GM18502 (cell line): ENCODE results near the gene RHOJ.
A peak's percentile ranks its signal among the peaks of the same experiment; 100 is the strongest.
"Not testable (repeated sequence)": the region's sequence is repeated elsewhere in the genome, so short reads cannot be mapped to it uniquely, and the experiment has no call there.

Experiments
- ATAC-seq: cut with Tn5 transposase; IDR thresholded peaks from one replicate; pipeline ENCODE4 v1.9.1; 2021; ENCODE audit warnings: mild to moderate bottlenecking; ENCODE audit not compliant: unreplicated experiment, poor library complexity

The RHOJ gene

DNA sequence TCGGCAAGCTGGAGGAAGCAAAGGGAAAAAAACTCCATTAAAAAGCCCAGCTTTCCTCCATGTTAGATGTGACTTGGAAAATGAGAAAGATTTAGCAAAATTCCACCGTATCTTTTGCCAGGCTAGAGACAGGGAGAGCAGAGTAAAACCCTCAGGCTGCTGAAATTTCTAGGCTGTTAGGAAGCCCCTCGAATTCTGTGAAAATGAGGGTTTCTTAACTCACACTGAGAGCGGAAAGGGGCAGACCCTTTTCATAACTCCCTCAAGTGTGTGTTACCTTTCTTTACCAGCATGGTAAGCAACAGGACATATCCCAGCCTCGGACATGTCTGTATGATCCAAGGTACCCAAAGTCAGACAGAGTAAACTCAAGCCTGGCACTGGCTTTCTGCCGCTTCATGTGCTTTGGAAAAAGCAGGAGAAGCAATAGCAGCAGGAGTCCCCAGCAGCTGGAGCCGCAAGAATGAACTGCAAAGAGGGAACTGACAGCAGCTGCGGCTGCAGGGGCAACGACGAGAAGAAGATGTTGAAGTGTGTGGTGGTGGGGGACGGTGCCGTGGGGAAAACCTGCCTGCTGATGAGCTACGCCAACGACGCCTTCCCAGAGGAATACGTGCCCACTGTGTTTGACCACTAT is at the start of gene RHOJ:
Gene RHOJ (plus strand): TSS at position 37 of the 637 bp plus-strand sequence. CDS start 427 bp downstream, at position 464.
- no peak for ATAC-seq

DNA sequence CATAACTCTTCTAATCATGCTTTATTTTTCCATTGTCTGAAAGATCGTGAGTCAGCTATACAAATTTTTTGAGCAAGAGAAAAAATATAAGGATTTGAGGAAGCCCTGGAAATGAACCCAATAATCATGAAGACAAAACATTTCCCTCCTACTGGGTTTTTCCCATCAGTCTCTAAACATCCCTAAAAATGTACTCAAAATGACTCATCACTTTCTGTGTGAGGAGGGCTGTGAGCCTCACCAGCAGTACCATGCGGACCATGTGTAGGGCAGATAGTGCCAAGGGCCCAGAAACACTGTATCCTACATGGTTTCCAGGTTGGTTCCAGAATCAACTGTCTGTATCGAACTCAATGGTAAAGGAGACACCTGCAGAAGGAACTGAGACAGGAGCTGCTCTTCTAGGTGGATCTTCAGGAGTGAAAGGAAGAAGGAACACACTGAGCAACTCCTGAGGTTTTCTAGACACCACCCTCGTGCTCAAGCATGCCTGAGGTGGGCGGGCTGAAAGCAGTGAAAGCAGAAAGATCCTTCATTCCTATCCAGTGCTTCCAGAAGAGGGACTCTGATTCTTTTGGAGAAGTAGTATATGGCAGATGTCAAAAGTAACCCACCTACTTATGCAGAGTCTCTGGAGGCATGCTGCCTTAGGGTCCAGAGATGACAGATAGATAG is 48.6 kb upstream of the RHOJ start:
- ATAC-seq = no peak

DNA sequence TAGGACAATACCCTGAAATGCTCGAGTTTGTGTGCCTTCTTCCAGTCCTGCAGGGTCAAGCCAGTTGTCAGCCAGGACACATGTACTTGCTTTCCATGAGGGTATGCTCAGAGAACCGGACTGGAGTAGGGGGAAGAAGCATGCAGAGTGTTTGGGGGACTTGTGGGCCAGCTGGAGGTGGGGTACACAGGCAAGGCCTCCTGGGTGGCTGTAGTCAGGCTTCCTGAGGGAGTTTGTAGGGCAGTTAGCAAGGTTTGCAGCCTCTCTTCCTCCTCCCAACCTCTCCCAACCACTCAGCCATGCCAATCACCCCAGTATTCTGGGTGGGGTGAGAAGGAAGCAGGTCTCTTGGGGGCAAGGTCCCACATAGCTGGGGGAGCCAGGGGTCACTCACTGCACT is 47.0 kb upstream of the RHOJ start:
- no peak for ATAC-seq

DNA sequence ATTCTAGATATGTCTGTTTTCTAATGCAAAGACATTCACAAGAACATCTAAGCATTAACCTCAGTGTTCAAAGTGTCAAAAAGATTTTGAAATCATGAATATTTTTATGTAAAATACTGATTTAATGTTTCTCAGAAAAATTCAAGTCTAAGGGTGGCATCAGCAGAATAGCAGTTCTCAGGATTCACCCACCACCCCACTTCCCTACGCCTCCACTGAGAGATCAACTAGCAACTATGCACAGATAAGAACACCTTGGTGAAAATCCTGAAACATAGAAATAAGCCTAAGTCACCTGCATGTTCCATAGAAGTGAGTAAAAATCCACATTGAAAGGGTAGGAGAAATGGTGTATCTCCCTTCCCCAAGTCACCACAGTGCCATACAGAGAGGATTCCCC is 40.9 kb upstream of the RHOJ start:
- ATAC-seq = no peak

DNA sequence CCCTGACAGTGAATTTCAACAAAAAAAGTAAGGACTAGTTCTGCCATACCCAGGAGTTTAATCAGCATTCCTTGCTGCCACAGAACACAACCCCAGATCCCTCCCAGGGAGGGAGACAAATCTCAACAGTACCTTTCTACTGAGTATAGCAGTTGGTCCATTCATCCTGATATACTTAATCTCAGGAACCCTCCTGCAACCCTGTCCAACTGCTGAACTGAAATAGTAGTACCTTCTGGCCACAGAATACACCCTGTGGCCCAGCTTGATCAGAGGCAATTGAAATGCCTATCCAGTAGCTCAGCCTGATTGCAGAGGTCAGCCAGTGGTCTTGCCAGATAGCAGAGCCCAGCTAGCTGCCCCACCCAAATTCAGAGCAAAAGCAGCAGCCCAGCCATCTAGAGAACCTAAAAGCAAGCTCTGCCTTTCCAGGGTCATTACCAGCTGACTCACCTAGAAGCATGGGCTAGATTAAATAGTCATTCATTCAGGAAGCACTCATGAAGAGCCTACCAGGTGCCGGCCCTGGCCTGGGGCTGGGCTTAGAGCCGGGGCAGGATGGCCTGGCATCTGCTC is 40.0 kb upstream of the RHOJ start:
- ATAC-seq = no peak

DNA sequence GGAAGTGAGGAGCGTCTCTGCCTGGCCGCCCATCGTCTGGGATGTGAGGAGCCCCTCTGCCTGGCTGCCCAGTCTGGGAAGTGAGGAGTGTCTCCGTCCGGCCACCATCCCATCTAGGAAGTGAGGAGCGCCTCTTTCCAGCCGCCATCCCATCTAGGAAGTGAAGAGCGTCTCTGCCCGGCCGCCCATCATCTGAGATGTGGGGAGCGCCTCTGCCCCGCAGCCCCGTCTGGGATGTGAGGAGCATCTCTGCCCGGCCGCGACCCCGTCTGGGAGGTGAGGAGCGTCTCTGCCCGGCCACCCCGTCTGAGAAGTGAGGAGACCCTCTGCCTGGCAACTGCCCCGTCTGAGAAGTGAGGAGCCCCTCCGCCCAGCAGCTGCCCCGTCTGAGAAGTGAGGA is 39.0 kb upstream of the RHOJ start:
- not testable (repeated sequence) for ATAC-seq

DNA sequence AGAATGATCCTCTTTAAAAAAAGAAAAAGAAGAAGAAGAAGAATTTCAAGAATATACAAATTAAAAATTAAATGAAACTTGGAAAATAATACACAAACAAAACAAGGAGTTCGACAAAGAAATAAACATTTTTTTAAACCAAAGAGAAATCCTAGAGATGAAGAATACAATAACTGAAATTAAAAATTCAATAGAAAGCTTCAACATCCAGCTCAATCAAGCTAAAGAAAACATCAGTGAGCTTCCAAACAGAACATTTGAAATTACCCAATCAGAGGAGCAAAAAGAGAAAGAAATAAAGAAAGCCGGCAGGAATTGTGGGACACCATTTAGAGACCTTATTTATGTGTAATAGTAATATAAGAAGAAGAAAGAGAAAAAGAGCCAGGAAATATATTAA is 37.2 kb upstream of the RHOJ start:
- no peak for ATAC-seq

DNA sequence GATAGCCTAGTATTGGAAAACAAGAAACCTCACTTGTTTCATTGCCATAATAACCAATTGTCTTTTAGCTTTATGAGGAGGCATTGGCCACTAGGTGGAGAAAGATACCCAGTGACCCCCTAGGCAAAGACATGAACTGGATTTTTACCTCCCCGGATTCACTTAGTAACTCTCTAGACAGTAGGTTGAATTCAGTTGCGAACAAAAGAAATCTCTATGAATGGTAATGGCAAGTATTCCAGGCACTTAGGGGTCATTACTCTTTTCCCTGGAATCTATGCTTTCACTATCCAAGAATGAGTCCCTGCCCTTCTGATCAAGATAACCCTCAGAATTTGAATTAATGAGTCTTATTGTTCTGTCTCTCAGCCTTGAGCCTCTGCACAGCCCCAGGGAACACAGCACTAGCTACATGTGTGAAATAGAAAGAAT is 29.5 kb upstream of the RHOJ start:
- ATAC-seq = peak; percentile 48

DNA sequence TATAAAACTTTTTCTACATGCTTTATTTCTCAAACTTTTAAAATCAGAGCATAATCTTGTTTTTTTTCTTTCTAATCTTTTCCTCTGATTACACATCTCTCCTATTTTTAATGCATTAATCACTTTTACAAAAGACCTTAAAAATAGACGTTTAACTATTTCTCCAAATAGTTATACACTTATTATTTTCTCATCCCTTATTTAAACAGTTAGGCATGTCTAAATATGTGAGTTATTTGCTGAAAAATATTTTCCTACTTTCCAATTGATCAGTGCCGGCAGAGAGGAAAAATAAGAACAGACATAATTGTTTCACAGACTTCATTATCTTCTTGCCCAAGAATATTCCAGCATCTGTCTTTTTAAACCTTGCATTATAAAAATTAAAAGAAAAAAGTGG is 28.7 kb upstream of the RHOJ start:
- no peak for ATAC-seq

DNA sequence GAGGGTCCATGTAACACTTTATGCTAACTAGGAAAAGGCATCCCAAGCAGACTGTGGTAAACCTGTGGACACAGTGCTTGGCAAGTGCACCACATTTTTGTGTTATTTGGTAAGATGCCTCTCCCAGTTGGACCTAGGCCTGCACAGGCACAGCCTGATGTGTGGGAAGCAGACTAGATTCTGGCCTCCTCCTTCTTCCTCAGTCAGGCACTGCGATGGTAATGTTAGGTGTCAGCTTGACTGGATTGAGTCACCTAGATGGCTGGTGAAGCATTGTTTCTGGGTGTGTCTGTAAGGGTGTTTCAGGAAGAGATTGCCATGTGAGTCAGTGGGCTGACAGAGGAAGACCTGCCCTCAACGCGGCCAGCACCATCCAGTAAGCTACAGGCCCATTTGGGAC is 25.3 kb upstream of the RHOJ start:
- ATAC-seq = no peak

DNA sequence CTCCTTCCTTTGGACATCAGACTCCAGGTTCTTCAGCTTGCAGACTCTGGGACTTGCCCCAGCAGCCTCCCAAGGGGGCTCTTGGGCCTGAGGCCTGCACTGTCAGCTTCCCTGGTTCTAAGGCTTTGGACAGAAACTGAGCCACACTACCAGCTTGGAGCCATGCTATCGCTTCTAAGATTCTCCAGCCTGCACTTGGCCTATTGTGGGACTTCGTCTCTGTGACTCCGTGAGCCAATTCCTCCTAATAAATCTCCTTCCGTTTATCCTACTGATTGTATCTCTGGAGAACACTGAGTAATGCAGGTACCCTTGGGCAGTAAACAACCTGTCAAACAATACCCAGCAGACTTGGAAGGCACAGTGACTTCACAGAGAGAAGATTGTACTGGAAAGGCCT is 24.9 kb upstream of the RHOJ start:
- ATAC-seq = no peak

DNA sequence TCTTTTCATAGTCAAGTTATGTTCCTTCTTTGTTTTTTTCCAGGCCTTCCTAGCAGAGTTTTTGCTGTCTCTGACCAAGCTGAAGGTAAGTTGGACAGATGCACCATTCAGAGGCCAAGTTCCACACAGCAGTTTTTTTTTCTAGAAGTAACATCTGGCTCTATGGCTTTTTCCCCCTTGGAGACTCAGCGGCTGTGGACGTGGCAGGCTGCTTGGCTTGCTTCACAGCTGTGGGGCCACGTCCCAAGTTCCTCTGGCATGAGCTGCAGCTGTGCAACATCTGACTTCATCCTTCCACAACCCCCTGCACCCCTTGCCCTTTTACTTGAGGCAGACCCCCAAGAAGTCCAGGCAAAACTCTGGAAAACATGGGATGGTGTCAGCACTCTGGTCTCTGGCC is 24.2 kb upstream of the RHOJ start:
- ATAC-seq = no peak

DNA sequence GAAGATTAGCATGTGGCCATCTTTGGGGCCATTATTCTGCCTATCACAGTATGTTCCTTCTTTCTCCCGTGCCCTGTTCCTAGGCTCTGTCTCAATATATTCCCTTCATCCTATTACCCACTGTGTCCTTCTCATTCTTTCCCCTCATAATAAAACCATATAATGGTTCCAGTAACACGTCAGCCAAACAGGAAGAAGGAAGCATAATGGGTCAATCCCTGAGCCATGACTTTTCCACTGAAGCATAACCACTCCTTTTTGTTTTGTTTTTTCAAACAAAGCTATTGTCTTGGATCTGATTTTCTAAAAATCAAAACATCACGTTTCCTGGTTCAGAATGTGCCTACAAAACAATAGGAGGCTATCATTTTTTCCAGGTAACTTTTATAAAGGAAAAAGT is 21.3 kb upstream of the RHOJ start:
- no peak for ATAC-seq

DNA sequence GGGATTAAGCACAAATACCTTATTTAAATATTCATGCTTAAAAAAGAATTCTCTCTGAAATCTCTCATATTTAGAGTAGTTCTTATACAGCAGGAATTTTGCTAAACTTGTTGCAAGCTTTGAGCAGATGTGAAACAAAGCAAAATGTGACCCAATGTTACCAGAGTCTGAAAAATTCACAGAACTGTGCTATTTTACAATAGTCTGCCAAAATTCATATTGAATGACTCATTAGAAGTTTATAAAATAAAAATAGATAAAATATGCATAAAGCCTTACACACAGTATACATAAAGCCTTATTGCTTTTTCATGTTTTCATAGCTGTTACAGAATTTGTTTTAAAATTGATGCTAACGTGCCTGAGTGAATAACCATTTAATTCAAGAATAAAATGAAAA is 17.8 kb upstream of the RHOJ start:
- ATAC-seq = no peak

DNA sequence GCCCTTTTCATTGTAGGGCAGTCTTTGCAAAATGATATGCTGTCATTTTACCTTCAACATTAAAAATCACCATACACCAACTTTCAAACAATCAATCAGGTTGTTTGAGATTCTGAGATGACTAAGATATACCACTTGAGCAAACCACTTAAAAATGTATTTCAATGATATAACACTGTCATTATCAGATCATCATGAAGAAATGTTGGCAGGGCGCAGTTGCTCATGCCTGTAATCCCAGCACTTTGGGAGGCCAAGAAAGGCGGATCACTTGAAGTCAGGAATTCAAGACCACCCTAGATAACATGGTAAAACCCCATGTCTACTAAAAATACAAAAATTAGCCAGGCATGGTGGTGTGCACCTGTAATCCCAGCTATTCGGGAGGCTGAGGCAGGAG is 13.0 kb upstream of the RHOJ start:
- ATAC-seq = no peak

DNA sequence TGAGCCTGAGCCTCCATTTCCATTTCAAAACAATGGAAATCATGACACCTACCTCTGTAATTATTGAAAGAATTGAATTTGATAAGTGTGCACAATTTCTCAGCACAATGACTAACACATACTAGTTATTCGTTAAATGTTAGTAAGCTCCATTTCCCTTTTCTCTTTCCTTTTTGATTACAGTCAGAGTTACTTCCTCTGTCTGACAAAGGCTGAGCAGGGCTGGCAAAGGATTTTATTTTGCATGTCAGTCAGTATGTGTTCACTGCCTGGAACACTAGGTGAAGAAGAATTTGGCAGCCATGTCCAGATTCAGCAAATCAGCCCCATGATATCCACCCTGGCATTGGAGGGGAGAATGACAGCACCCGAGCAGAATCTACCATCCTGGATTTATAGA is 12.2 kb upstream of the RHOJ start:
- no peak for ATAC-seq

DNA sequence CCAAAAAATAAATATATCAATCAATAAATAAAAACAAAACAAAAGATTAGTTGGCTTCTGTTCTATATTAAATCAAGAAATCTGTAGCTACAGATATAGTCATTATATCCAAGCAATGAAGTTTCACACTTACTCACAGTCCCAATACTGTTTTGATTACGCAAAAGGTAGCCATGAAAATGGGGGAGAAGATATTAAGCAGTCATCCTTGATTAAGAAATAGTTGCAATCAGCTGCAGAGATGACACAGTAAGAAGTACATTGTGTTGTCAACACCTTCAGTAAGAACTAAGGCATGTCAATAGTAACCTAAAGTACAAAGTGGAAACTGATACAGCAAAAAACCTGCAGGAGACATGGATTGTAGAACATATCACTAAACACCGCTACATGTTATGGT is 11.0 kb upstream of the RHOJ start:
- no peak for ATAC-seq

DNA sequence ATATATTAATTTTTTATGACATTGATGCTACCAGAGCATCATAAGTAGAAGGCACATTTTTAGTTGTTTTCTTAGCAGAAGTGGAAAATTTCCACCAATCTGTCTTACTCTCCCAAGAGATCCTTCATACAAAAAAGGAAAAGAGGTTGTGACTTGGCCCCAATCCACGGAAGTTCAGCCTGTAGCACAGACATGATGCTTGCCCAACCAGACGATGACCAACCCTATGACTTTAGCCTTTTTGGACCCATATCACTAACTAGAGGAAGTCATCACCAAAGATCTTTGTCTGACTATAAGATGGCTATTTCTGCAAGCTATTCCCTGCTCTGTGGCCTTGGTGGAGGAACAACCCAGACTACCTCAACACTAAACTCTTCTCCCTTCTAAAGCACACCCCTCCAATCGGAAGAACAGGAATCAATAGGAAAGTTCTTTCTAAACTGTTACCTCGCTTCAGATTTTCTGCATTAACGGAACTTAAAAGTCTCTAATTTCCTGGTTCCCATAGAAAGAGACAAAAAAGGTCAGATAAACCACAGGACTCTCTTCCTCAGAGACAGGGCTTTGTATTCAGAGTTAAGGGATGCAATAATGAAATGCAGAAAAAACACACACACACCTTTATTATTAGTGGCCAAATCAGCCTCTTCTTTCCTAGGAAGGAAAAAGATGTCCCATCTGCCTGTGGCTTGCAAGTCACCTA is 4.1 kb upstream of the RHOJ start:
- no peak for ATAC-seq

DNA sequence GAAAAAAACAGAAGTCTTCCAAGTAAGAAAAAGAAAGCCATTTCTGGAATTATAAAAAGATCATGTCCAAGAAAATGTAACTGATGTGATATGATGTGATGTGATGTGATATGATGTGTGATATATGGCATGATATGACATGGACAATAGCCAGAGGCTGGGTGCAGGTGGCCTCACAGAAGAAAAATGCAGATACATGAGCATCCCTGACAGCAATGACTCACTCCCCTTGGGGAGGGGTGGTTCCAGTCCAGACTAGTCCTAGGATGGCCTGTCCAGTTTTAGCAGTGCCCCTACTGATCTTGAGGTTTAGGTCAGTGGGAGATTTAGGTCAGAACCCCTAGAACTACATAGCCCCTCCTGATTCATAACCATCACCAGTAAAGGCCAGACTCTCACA is 3.5 kb upstream of the RHOJ start:
- ATAC-seq = no peak

DNA sequence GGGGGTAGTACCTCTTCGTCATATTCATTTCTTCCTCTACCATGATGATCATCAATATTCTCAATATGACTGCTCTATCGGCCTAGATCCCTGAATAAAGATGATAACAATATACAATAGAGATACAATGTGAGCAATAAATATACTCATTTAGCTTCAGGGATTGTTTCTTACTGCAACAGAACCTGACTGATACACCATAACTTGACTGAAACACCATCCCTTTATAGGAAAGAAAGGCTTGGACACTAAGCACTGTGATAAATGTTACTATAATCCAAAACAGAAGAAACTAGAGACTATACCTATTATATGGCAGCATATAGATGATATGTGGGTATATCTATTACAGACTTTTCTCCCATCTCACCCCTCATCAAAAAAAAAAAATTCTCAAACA is 1.2 kb upstream of the RHOJ start:
- ATAC-seq = no peak

DNA sequence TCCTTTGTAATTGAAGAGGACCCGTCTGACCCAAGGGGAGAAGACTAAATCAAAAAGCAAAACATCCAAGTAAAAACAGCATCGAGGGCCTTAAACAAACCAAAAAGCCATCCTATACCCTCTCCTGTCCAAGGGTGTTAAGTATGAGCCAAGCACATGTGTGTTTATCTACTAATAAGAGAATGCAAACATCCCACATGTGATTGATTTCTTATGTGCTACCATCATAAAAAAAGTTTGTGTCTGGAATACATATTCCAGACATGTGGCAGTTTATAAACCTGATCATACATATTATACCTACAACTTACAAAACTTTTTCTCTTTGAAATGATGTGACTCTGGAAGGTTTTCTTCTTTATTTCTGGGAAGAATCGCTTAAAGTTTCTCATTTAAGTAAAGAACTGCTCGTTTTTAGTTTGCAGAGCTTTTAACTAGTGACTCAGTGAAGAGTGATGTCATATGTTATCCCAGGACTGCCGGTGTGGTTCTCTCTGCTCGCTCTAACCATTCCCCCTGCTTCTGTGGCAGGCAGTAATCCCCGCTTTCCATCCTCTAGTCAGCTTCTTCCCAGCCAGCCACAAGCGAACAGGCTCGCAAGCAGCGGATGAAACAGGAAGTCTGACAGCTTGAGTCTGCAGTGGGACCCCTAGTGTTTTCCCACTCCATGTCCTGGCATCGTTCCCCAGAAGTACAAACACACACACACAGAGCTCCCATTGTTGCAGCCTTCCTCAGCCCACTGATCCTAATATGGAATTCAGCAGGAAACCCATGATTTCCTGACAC is 431 bp upstream of the RHOJ start:
- no peak for ATAC-seq
